Stimulated activated naive CD8-positive, alpha-beta T cell treated with anti-CD3 and anti-CD28 coated beads, Interleukin-15, amount 100 ng/mL, for 72 hours (primary cell): ENCODE measurements around the gene ATP2C2.

ENCODE experiments used
- ATAC-seq: fragments of 150-1000 bp; cut with Tn5 transposase; 2 replicates; pipeline ENCODE4 v1.10.0; 2021; ENCODE audit warnings: mild to moderate bottlenecking, moderate library complexity
- DNase-seq, 2 donors: peaks; one replicate each; pipeline ENCODE4 v3.0.0; 2021 to 2022
- H3K27ac Mint-ChIP-seq, 2 donors: one replicate each; pipeline ENCODE4 v1.8.0; 2022; ENCODE audit warnings: mild to moderate bottlenecking in 2 of 2, mixed read lengths in 2 of 2, moderate library complexity in 2 of 2
- H3K27me3 Mint-ChIP-seq: one replicate; pipeline ENCODE4 v1.8.0; 2022; ENCODE audit warnings: mixed read lengths
- H3K4me1 Mint-ChIP-seq: one replicate; pipeline ENCODE4 v1.8.0; 2022; ENCODE audit warnings: mild to moderate bottlenecking, mixed read lengths
- H3K4me3 Mint-ChIP-seq, 2 donors: one replicate each; pipeline ENCODE4 v1.8.0; 2022; ENCODE audit warnings: mild to moderate bottlenecking in 2 of 2, mixed read lengths in 2 of 2, moderate library complexity in 1 of 2
- H3K9me3 Mint-ChIP-seq, 2 donors: one replicate each; pipeline ENCODE4 v1.8.0; 2022; ENCODE audit warnings: mixed read lengths in 2 of 2

The ATP2C2 gene

GRCh38 chr16:84502075-84502474 lies 133.7 kb downstream of the ATP2C2 start:
- Mint-ChIP-seq H3K4me1 (peaks cover 37% of the 10 kb centered on the region), H3K27ac (no peak overlapping the region), H3K27me3 (no peaks in the 10 kb centered on the region), H3K9me3 (no peaks in the 10 kb centered on the region), H3K4me3 (no peak overlapping the region)
- DNase-seq (no peak), ATAC-seq (no peak)

GRCh38 chr16:84502581-84502980 lies 134.2 kb downstream of the ATP2C2 start:
- H3K4me3 Mint-ChIP-seq: no peak overlapping the region

DNA sequence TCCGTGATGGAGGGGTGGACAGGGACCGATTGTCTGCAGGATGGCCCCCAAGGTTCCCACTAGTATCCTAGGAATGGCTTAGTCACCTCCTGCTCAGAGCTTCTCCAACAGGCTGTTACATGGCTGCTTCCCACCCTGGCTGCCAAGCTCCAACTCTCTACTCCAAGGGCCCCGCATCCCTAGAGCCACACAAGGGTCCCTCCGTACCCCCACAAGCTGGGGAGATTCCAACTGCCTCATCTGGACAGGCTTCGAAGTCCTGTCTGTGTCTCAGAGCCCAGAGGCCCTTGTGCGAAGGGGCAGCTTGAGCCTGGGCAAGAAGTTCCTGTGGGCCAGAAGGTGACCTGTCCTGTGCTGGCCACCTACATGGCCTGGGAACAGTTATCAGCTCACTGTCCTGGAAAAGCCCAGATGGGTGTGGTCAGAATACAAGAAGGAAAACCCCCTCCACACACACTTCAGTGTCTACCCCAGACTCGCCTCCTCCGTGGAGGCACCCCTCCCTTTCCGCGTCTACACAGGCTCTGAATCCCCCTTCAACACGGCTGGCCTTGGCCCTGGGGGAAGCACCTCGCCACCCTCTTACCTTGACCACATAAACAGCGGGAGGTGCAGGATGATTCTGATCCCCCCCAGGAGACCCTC lies 135.5 kb downstream of the ATP2C2 start:
- ATAC-seq: no peak
- H3K4me1 Mint-ChIP-seq: peaks cover 55% of the 10 kb centered on the region
- no peaks in the 10 kb centered on the region for H3K27me3 Mint-ChIP-seq
- peak overlapping the region; percentile 95 to 96 for H3K4me3 Mint-ChIP-seq
- peak overlapping the region in 1 of 2 donors; percentile 42 for H3K27ac Mint-ChIP-seq
- peak in 1 of 2 donors; percentile 23 for DNase-seq
- H3K9me3 Mint-ChIP-seq: no peaks in the 10 kb centered on the region

More at GRCh38 chr16:84502581-84502980, 134.2 kb downstream of the ATP2C2 start:
- DNase-seq (no peak), ATAC-seq (no peak)
- H3K9me3 Mint-ChIP-seq: no peaks in the 10 kb centered on the region
- peaks cover 42% of the 10 kb centered on the region for H3K4me1 Mint-ChIP-seq
- no peaks in the 10 kb centered on the region for H3K27me3 Mint-ChIP-seq
- no peak overlapping the region for H3K27ac Mint-ChIP-seq

DNA sequence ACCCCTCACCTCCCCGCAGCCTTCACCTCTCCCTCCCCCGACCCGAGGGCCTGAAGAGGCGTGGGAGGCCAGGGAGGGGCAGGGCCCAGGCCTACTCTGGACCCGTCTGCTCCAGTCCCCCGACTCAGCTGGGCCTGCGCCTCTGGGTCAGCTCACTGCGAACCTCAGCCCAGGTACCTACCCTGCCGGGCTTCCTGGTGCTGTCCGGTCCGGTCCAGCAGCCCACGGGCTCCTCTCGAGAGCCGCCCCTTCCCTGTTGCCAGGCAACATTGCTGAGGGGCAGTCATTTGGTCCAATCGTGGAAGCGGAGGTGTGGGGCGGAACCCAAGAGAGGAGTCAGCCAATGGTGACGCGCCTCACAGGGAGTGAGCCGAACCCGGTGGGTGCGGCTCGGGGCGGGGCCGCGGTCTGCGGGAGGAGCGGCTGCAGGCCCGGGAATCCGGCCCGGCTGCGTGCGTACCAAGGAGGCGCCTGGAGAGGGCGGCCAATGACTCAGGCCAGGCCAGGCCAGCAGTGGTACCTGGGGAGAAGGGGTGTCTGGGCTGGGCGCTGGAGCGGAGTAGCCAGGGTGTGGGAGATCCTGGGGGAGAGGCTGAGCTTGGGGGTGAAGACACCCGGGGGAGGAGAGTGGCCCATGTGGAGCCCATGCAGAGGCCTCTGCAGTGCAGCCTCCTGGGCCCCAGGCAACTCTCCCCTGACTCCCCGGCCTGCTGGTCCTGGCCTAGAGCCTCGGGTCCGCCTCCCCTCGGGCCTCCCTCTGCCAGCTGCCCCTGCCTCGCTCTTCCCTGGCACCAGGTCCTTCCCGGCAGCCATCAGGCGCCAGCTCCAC lies 136.3 kb downstream of the ATP2C2 start, which contains the start of gene MEAK7:
Gene MEAK7, minus strand, starts transcription at position 240 of the 829 bp plus-strand sequence. CDS start 6,573 bp downstream, outside the sequence.
- peaks cover 62% of the 10 kb centered on the region for H3K4me1 Mint-ChIP-seq
- no peaks in the 10 kb centered on the region for H3K27me3 Mint-ChIP-seq
- peak; percentile 98 for DNase-seq
- peak within 1 kb of the TSS; percentile 92 to 97 for H3K27ac Mint-ChIP-seq
- ATAC-seq: peak; percentile 97
- peak within 1 kb of the TSS; percentile 95 to 96 for H3K4me3 Mint-ChIP-seq
- H3K9me3 Mint-ChIP-seq: no peaks in the 10 kb centered on the region

GRCh38 chr16:84505249-84506187 lies 137.2 kb downstream of the ATP2C2 start:
- DNase-seq (peak in 1 of 2 donors; percentile 16), ATAC-seq (no peak)
- no peaks in the 10 kb centered on the region for H3K27me3 Mint-ChIP-seq
- peak overlapping the region; percentile 95 to 96 for H3K4me3 Mint-ChIP-seq
- H3K4me1 Mint-ChIP-seq: peaks cover 66% of the 10 kb centered on the region
- H3K27ac Mint-ChIP-seq: peak overlapping the region; percentile 68 to 97
- H3K9me3 Mint-ChIP-seq: no peaks in the 10 kb centered on the region

DNA sequence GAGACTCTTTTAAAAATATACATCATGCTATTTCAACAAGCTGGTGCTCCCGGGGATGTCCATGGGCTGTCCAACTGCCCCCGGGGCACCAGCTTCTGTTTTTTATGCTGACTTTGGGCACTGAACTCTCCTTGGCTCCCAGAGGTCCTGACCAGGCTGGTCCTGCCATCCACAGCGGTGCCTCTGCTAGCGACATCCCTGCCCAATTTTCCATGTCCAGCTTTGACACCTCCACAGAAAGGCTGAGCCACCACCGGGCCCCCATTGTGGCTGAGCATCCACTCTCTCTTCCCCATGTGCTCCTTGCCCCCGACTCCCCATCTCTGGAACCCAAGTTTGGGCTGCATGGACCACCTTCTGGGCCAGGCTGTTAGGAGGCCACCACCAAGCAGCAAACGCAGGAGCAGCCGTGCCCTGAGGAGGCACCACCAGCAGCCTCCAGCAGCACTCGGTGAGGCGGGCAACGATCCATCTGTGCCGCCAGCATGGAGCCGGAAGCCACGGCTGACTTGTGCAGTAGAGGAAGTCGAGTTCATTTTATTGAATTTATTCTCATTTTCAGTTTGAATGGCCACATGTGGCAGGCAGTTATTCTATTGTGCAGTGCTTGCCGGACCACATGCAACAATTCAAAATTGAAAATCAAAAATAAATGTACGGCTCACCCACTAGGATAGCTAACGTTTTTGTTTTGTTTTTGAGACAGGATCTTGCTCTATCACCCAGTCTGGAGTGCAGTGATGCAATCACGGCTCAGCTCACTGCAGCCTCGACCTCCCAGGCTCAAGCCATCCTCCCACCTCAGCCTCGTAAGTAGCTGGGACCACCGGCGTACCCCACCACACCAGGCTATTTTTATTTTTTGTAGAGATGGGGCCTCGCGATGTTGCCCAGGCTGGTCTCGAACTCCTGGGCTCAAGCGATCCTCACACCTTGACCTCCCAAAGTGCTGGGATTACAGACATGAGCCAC lies 139.0 kb downstream of the ATP2C2 start:
- peak in 1 of 2 donors; percentile 37 for DNase-seq
- Mint-ChIP-seq H3K4me1 (peaks cover 83% of the 10 kb centered on the region), H3K9me3 (no peaks in the 10 kb centered on the region), H3K4me3 (peak overlapping the region; percentile 64 to 89), H3K27ac (peak overlapping the region in 1 of 2 donors; percentile 91), H3K27me3 (no peaks in the 10 kb centered on the region)
- ATAC-seq: no peak

DNA sequence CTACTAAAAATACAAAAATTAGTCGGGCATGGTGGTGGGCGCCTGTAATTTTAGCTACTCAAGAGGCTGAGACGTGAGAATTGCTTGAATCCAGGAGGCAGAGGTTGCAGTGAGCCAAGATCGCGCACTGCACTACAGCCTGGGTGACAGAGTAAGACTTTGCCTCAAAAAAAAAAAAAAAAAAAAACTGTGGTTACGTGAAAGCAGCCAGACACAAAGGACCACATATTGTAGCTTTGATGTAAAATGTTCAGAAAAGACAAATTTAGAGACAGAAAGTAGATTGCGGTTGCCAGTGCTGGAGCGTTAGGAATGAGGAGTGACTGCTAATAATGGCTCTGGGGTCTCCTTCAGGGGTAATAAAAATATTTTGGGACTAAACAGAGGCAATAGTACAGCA lies 140.2 kb downstream of the ATP2C2 start:
- Mint-ChIP-seq H3K4me3 (peak overlapping the region; percentile 2 to 89), H3K4me1 (peaks cover 89% of the 10 kb centered on the region), H3K27me3 (no peaks in the 10 kb centered on the region), H3K9me3 (no peaks in the 10 kb centered on the region), H3K27ac (peak overlapping the region in 1 of 2 donors; percentile 91)
- ATAC-seq: no peak
- peak in 1 of 2 donors; percentile 21 for DNase-seq

DNA sequence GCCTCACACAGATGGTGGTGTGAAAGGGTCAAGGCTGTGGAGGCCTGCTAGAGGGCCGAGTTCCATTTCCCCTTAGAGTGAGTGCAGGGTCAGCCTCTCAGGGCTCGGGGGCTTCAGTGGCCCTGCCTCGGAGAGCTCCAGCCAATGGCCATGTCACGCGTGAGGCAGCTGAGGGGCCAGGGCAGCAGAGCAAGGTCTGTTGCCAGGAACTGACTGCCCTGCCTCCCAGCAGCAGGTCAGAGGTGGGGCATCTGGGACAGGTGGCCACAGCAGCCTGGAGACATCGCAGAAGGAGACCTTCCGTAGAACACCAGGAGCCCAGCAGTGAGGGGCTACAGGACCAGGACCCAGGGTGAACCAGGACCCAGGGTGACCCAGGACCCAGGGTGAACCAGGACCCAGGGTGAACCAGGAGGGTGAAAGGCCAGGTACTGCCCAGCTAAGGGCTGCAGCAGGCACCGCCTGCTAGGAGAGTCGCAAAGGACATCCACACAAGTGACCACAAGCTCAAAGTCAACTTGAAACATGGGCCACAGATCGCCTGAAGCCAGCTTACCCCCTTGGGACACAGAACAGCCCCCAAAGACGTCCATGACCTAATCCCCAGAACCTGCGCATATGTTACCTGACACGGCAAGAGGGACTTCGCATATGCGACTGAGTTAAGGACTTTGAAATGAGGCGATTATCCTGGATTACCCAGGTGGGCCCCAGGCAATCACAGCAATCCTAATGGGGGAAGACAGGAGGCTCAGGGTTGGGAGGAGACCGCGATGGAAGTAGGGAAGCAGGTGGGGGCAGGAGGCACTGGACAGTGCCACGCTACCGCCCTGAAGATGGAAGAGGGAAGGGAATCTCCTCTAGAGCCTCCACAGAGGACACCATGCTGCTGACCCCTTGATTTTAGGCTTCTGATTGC lies 141.0 kb downstream of the ATP2C2 start:
- Mint-ChIP-seq H3K27me3 (no peaks in the 10 kb centered on the region), H3K4me1 (peaks cover 91% of the 10 kb centered on the region), H3K4me3 (no peak overlapping the region), H3K27ac (no peak overlapping the region), H3K9me3 (no peaks in the 10 kb centered on the region)
- ATAC-seq (no peak), DNase-seq (no peak)

DNA sequence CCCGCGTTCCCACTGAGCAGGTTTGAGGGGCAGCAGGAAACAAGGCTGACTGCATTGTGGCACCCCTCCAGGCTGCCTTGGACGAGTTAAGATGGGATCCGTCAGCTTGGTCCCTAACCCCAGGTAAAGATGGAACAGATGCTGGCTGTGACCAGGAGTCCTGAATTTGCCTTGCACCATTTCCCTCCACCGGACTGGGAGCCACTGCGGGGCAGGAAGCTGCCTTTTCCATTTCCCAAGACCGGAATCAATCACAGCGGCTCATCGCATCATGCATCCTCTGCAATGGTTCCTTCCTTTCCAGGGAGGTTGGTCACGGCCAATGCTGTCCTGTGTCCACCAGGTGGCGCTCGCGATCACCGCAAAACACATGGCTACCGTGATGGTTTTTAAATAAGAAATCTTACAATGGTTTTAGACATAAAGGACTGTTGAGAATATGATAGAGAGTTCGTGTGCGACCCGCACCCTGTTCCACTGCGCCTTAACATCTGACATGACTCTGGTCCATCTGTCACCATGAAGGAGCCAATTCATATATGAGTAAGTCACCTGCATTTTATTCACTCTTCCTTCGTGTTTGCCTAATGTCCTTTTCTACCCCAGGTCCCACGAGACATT lies 143.0 kb downstream of the ATP2C2 start:
- no peak overlapping the region for H3K27ac Mint-ChIP-seq
- no peaks in the 10 kb centered on the region for H3K9me3 Mint-ChIP-seq
- H3K27me3 Mint-ChIP-seq: no peaks in the 10 kb centered on the region
- H3K4me1 Mint-ChIP-seq: peaks cover 90% of the 10 kb centered on the region
- DNase-seq (peak; percentile 77 to 84), ATAC-seq (peak; percentile 19)
- H3K4me3 Mint-ChIP-seq: peak overlapping the region; percentile 2 to 48

- H3K27ac Mint-ChIP-seq: no peak overlapping the region
- no peak for ATAC-seq
These were observed 143.5 kb downstream of the ATP2C2 start for GRCh38 chr16:84511831-84512230.

DNA sequence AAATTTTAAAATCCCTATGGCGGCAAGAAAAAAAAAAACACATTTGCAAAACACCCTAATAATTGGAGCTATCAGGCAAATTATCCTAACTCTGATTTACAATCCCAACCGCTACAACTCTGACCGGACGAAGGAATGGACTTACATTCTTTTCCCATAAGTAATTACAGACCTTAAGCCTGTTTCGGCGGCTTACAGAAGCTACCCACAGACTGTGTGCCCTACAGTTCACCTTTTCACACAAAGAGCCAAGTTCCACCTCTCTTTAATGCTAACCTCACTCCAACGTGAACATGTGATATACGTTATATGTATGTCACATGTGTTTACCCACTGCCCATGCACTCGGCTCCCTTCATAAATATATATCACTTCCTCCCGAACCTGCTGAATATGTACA lies 144.8 kb downstream of the ATP2C2 start:
- ATAC-seq (no peak), DNase-seq (no peak)
- no peaks in the 10 kb centered on the region for H3K9me3 Mint-ChIP-seq
- H3K4me1 Mint-ChIP-seq: peaks cover 90% of the 10 kb centered on the region
- peak overlapping the region; percentile 13 to 83 for H3K4me3 Mint-ChIP-seq
- H3K27me3 Mint-ChIP-seq: no peaks in the 10 kb centered on the region
- peak overlapping the region in 1 of 2 donors; percentile 95 for H3K27ac Mint-ChIP-seq

More at GRCh38 chr16:84511831-84512230, 143.5 kb downstream of the ATP2C2 start:
- Mint-ChIP-seq H3K27me3 (no peaks in the 10 kb centered on the region), H3K9me3 (no peaks in the 10 kb centered on the region), H3K4me1 (peaks cover 90% of the 10 kb centered on the region), H3K4me3 (peak overlapping the region; percentile 2 to 48)
- DNase-seq: no peak

GRCh38 chr16:84513666-84514065 lies 145.3 kb downstream of the ATP2C2 start:
- no peaks in the 10 kb centered on the region for H3K27me3 Mint-ChIP-seq
- no peaks in the 10 kb centered on the region for H3K9me3 Mint-ChIP-seq
- ATAC-seq (no peak), DNase-seq (no peak)
- H3K4me1 Mint-ChIP-seq: peaks cover 90% of the 10 kb centered on the region
- peak overlapping the region; percentile 95 to 97 for H3K27ac Mint-ChIP-seq
- peak overlapping the region; percentile 67 to 83 for H3K4me3 Mint-ChIP-seq
